HCT116 (cell line): ENCODE measurements around the gene CTBP2. TPM values are rescaled to one million over a fixed set of nuclear protein-coding genes. Genes with fewer than 3 reads are reported as not detected.

Experiments
- ATAC-seq: fragments of 200-7000 bp; cut with Tn5 transposase; 2 replicates; pipeline ENCODE4 v1.9.1; 2020; ENCODE audit warnings: mild to moderate bottlenecking, moderate library complexity
- BruUV-seq: library from RNA; stranded (reverse); fragments of 400-500 nt; replicated peaks from 2 replicates; lab custom pipeline; 2021; lab: Mats Ljungman, UMichigan
- CTCF ChIA-PET: fragments of 300-600 bp; sonication (Branson Sonifier 250); formaldehyde crosslinking; loops from one replicate; lab custom pipeline; 2021; ENCODE audit warnings: antibody characterized with exemption; lab: Charles Lee
- POLR2A ChIA-PET: fragments of 300-600, 350-600 bp; sonication (Branson Sonifier 250); formaldehyde crosslinking; loops from one replicate; lab custom pipeline; 2021; ENCODE audit warnings: antibody characterized with exemption; lab: Charles Lee
- RAD21 ChIA-PET, 2 experiments: fragments of 300-600 bp; sonication (Branson Sonifier 250); formaldehyde crosslinking; loops; one replicate each; lab custom pipeline; 2023; ENCODE audit warnings: low total read pairs in 2 of 2; ENCODE audit not compliant: uncharacterized antibody in 2 of 2, unreplicated experiment in 2 of 2, low non-redundant PET in 1 of 2; lab: Charles Lee
- DNase-seq: peaks from one replicate; pipeline ENCODE4 v3.0.0-alpha.2; 2010; ENCODE audit warnings: low read depth, low spot score
- H2AFZ ChIP-seq: fragments of 200-600 bp; shearing (Covaris generic), sonication (generic); 2 replicates; pipeline ENCODE4 v1.6.1; 2017; ENCODE audit warnings: low read depth, mixed run types, mixed read lengths, antibody characterized with exemption, low read length; ENCODE audit not compliant: poor library complexity, severe bottlenecking
- H3K27ac ChIP-seq: 2 replicates; pipeline ENCODE4 v1.5.1; 2012; ENCODE audit warnings: low read depth, low read length
- H3K27me3 ChIP-seq: fragments of 200-600 bp; sonication (generic); 2 replicates; pipeline ENCODE4 v1.6.1; 2016; ENCODE audit warnings: mixed run types, low read length, mixed read lengths; ENCODE audit not compliant: insufficient read depth
- H3K36me3 ChIP-seq, 2 experiments: fragments of 200-500 bp in 1 of 2; fragments of 200-600 bp in 1 of 2; sonication (Bioruptor generic) in 1 of 2; sonication (generic) in 1 of 2; 2 replicates each; pipeline versions ENCODE4 v1.5.1 to v1.6.1; 2014 to 2016; ENCODE audit warnings: low read length in 2 of 2, inconsistent platforms in 1 of 2, mixed read lengths in 1 of 2, mixed run types in 1 of 2; ENCODE audit not compliant: insufficient read depth in 2 of 2, control insufficient read depth in 1 of 2
- H3K4me1 ChIP-seq, 2 experiments: fragments of 200-600 bp in 1 of 2; sonication (generic) in 1 of 2; 2 replicates each; pipeline versions ENCODE4 v1.5.1 to v1.6.1; 2012 to 2017; ENCODE audit warnings: low read length in 2 of 2, inconsistent platforms in 1 of 2, mild to moderate bottlenecking in 1 of 2, mixed read lengths in 1 of 2, mixed run types in 1 of 2, moderate library complexity in 1 of 2; ENCODE audit not compliant: insufficient read depth in 2 of 2, control insufficient read depth in 1 of 2
- H3K4me2 ChIP-seq: fragments of 200-600 bp; sonication (generic); 2 replicates; pipeline ENCODE4 v1.6.1; 2017; ENCODE audit warnings: mixed run types, low read length, mixed read lengths
- H3K4me3 ChIP-seq, 2 experiments: fragments of 200-600 bp in 1 of 2; sonication (generic) in 1 of 2; replicated peaks in 1 of 2; 2 replicates each; pipeline ENCODE4 v1.5.1; 2011 to 2016; ENCODE audit warnings: low read length in 2 of 2, control low read depth in 1 of 2, low read depth in 1 of 2, mild to moderate bottlenecking in 1 of 2, mixed read lengths in 1 of 2, mixed run types in 1 of 2
- H3K79me2 ChIP-seq: fragments of 200-600 bp; sonication (generic); 2 replicates; pipeline ENCODE4 v1.6.1; 2017; ENCODE audit warnings: mild to moderate bottlenecking, mixed run types, low read length, moderate library complexity, mixed read lengths; ENCODE audit not compliant: insufficient read depth
- H3K9ac ChIP-seq: fragments of 200-600 bp; sonication (generic); 2 replicates; pipeline ENCODE4 v1.6.1; 2016; ENCODE audit warnings: low read length, mixed read lengths
- H3K9me2 ChIP-seq: fragments of 200-600 bp; sonication (generic), shearing (Covaris generic); 2 replicates; pipeline ENCODE4 v1.6.1; 2017; ENCODE audit warnings: mixed run types, mild to moderate bottlenecking, moderate library complexity; ENCODE audit not compliant: insufficient read depth
- H3K9me3 ChIP-seq, 2 experiments: fragments of 200-500 bp in 1 of 2; fragments of 200-600 bp in 1 of 2; sonication (Bioruptor generic) in 1 of 2; sonication (generic) in 1 of 2; 2 replicates each; pipeline ENCODE4 v1.6.1; 2014 to 2017; ENCODE audit warnings: low read length in 2 of 2, mixed read lengths in 2 of 2, inconsistent platforms in 1 of 2, low read depth in 1 of 2, mild to moderate bottlenecking in 1 of 2, mixed run types in 1 of 2, moderate library complexity in 1 of 2; ENCODE audit not compliant: control insufficient read depth in 1 of 2, insufficient read depth in 1 of 2
- H4K20me1 ChIP-seq: fragments of 200-600 bp; sonication (generic), shearing (Covaris generic); 2 replicates; pipeline ENCODE4 v1.6.1; 2017; ENCODE audit warnings: mixed run types, mild to moderate bottlenecking, moderate library complexity; ENCODE audit not compliant: insufficient read depth
- CBX3 ChIP-seq: IDR thresholded peaks from 2 replicates; pipeline ENCODE4 v1.6.1; 2012; ENCODE audit warnings: low read depth
- CEBPB ChIP-seq: IDR thresholded peaks from 2 replicates; pipeline ENCODE4 v1.6.1; 2012; ENCODE audit warnings: low read depth
- ELF1 ChIP-seq: IDR thresholded peaks from 2 replicates; pipeline ENCODE4 v1.6.1; 2012; ENCODE audit warnings: low read depth, borderline replicate concordance
- EZH2 ChIP-seq: fragments of 200-600 bp; sonication (generic); IDR thresholded peaks from 2 replicates; pipeline ENCODE4 v1.6.1; 2017; ENCODE audit warnings: antibody characterized with exemption, mixed run types
- FOSL1 ChIP-seq: IDR thresholded peaks from 2 replicates; pipeline ENCODE4 v1.6.1; 2012; ENCODE audit warnings: low read depth
- JUND ChIP-seq: IDR thresholded peaks from 2 replicates; pipeline ENCODE4 v1.6.1; 2012
- RAD21 ChIP-seq: IDR thresholded peaks from 2 replicates; pipeline ENCODE4 v1.6.1; 2012; ENCODE audit warnings: low read depth, mild to moderate bottlenecking
- SP1 ChIP-seq: IDR thresholded peaks from 2 replicates; pipeline ENCODE4 v1.6.1; 2012; ENCODE audit warnings: low read depth
- SRF ChIP-seq: IDR thresholded peaks from 2 replicates; pipeline ENCODE4 v1.6.1; 2012; ENCODE audit warnings: low read depth
- TCF7L2 ChIP-seq: IDR thresholded peaks from 2 replicates; pipeline ENCODE4 v1.7.0; 2011; ENCODE audit warnings: borderline replicate concordance, inconsistent platforms; ENCODE audit not compliant: insufficient read depth, insufficient read length; ENCODE audit errors: extremely low read depth
- ZFX ChIP-seq: fragments of 450-650 bp; IDR thresholded peaks from 2 replicates; pipeline ENCODE4 v1.6.1; 2017
- intact Hi-C: fragments of 100-400 bp; cut with micrococcal nuclease; formaldehyde crosslinking; loops from 2 replicates; pipeline ENCODE4 v1.10.0; 2022
- total RNA-seq: library from RNA; stranded (reverse); gene quantifications from one replicate; pipeline ENCODE4 v1.2.1, GENCODE V29; 2021; ENCODE audit not compliant: unreplicated experiment
- TF ChIP-seq, protein P1 (sequence below): IDR thresholded peaks from 2 replicates; pipeline ENCODE4 v1.6.1; 2012; ENCODE audit warnings: low read depth
- TF ChIP-seq, protein P2 (sequence below): IDR thresholded peaks from 2 replicates; pipeline ENCODE4 v1.6.1; 2012

The CTBP2 gene
- total RNA-seq, 1 experiment from 2014 or later: 144 TPM

GRCh38 chr10:125106586-125106985, 53.8 kb downstream of the CTBP2 start (continued):
- TF ChIP-seq FOSL1 (no peak), TCF7L2 (no peak)
- TF ChIP-seq, protein P1, sequence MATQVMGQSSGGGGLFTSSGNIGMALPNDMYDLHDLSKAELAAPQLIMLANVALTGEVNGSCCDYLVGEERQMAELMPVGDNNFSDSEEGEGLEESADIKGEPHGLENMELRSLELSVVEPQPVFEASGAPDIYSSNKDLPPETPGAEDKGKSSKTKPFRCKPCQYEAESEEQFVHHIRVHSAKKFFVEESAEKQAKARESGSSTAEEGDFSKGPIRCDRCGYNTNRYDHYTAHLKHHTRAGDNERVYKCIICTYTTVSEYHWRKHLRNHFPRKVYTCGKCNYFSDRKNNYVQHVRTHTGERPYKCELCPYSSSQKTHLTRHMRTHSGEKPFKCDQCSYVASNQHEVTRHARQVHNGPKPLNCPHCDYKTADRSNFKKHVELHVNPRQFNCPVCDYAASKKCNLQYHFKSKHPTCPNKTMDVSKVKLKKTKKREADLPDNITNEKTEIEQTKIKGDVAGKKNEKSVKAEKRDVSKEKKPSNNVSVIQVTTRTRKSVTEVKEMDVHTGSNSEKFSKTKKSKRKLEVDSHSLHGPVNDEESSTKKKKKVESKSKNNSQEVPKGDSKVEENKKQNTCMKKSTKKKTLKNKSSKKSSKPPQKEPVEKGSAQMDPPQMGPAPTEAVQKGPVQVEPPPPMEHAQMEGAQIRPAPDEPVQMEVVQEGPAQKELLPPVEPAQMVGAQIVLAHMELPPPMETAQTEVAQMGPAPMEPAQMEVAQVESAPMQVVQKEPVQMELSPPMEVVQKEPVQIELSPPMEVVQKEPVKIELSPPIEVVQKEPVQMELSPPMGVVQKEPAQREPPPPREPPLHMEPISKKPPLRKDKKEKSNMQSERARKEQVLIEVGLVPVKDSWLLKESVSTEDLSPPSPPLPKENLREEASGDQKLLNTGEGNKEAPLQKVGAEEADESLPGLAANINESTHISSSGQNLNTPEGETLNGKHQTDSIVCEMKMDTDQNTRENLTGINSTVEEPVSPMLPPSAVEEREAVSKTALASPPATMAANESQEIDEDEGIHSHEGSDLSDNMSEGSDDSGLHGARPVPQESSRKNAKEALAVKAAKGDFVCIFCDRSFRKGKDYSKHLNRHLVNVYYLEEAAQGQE: no peak
- TF ChIP-seq, protein P2, sequence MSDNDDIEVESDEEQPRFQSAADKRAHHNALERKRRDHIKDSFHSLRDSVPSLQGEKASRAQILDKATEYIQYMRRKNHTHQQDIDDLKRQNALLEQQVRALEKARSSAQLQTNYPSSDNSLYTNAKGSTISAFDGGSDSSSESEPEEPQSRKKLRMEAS: no peak

DNA sequence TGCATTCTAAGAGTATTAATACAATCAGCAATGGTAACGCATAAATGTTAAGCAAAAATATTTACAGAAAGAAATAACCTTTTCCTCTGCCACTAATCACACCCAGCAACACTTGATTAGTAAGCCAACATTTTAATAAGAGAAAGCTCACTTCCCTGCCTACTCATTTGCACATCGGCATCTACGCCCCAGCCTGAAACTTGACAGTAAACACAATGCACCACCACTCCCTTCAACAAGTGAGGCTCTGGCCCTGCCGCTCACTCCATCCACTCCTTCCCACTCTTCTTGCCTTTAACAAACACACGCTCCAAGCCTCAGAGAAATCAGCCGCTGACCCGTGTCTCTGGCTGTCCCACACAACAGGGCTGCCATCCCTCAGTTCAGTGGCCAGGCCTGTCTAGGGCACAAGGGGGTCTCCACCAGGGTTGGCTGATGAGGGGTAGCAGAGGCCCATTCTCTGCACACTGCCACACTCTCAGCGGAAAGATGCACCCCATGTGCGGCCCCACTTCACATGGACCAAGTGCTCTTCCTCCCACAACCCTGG, 54.6 kb downstream of the CTBP2 start:
- Histone ChIP-seq H2AFZ (no peak overlapping the region), H3K79me2 (peaks cover 98% of the 10 kb centered on the region), H4K20me1 (peaks cover 11% of the 10 kb centered on the region; the same call in 1 of the 2 replicates), H3K27ac (no peak overlapping the region), H3K4me2 (no peak overlapping the region), H3K27me3 (no peaks in the 10 kb centered on the region), H3K9ac (no peak overlapping the region), H3K36me3 (peaks cover 2 to 29% of the 10 kb centered on the region in 2 experiments), H3K9me2 (no peaks in the 10 kb centered on the region), H3K4me1 (peaks cover 8 to 17% of the 10 kb centered on the region in 2 experiments; a peak in 3 of 4 replicates), H3K4me3 (no peak overlapping the region), H3K9me3 (no peaks in the 10 kb centered on the region)
- intact Hi-C loops: no loop called here
- ATAC-seq: no peak
- no TSS peak for BruUV-seq
- POLR2A ChIA-PET: no interaction called here
- TF ChIP-seq ZFX (no peak), TCF7L2 (no peak), SP1 (no peak), RAD21 (no peak), SRF (no peak), CBX3 (no peak), JUND (no peak), EZH2 (no peak), CEBPB (no peak), ELF1 (no peak)
- TF ChIP-seq, protein P2: no peak
- TF ChIP-seq, protein P1: no peak
- DNase-seq: no peak
- RAD21 ChIA-PET: no interaction called here
- CTCF ChIA-PET: no interaction called here
